IMR-90 (cell line): Measurements from ENCODE around the gene ATF6B.

Experiments
- BHLHE40 ChIP-seq: fragments of 150-350 bp; IDR thresholded peaks from 2 replicates; pipeline ENCODE4 v1.6.1; 2016; ENCODE audit warnings: mild to moderate bottlenecking, low read depth, low read length
- CEBPB ChIP-seq: IDR thresholded peaks from 2 replicates; pipeline ENCODE4 v1.6.1; 2012; ENCODE audit warnings: low read depth, low read length, improper control_type of control experiment
- ELK1 ChIP-seq: fragments of 150-350 bp; IDR thresholded peaks from 2 replicates; pipeline ENCODE4 v1.6.1; 2016; ENCODE audit warnings: low read depth, mild to moderate bottlenecking, low read length, moderate library complexity, borderline replicate concordance
- MAFK ChIP-seq: IDR thresholded peaks from 2 replicates; pipeline ENCODE4 v1.6.1; 2012; ENCODE audit warnings: low read depth, low read length, improper control_type of control experiment
- MAZ ChIP-seq: IDR thresholded peaks from 2 replicates; pipeline ENCODE4 v1.6.1; 2012; ENCODE audit warnings: low read depth, mild to moderate bottlenecking, low read length, improper control_type of control experiment, moderate library complexity, borderline replicate concordance
- MXI1 ChIP-seq: IDR thresholded peaks from 2 replicates; pipeline ENCODE4 v1.6.1; 2012; ENCODE audit warnings: low read depth, mild to moderate bottlenecking, low read length, moderate library complexity, borderline replicate concordance
- POLR2A ChIP-seq: IDR thresholded peaks from 2 replicates; pipeline ENCODE4 v1.6.1; 2012; ENCODE audit warnings: mild to moderate bottlenecking, low read depth, low read length
- RAD21 ChIP-seq: IDR thresholded peaks from 2 replicates; pipeline ENCODE4 v1.6.1; 2012; ENCODE audit warnings: low read length, improper control_type of control experiment
- RCOR1 ChIP-seq: IDR thresholded peaks from 2 replicates; pipeline ENCODE4 v1.6.1; 2012; ENCODE audit warnings: mild to moderate bottlenecking, low read length, improper control_type of control experiment; ENCODE audit not compliant: insufficient replicate concordance
- RFX5 ChIP-seq: IDR thresholded peaks from 2 replicates; pipeline ENCODE4 v1.8.0; 2012; ENCODE audit warnings: low read depth, mild to moderate bottlenecking, low read length, moderate library complexity
- SMC3 ChIP-seq: fragments of 150-350 bp; IDR thresholded peaks from 2 replicates; pipeline ENCODE4 v1.6.1; 2016; ENCODE audit warnings: low read depth, mild to moderate bottlenecking, antibody characterized with exemption, low read length, moderate library complexity
- TF ChIP-seq, protein P1 (sequence below): conservative IDR thresholded peaks from 2 replicates; pipeline ENCODE4 v1.5.1; 2012; ENCODE audit warnings: mild to moderate bottlenecking, low read depth, low read length, improper control_type of control experiment

GRCh38 chr6:32140420-32141046 lies 12.5 kb upstream of the ATF6B start:
- TF ChIP-seq RAD21 (no peak), POLR2A (no peak), RFX5 (no peak), SMC3 (no peak), MXI1 (no peak), RCOR1 (no peak), MAZ (no peak), CEBPB (no peak), ELK1 (no peak), BHLHE40 (no peak), MAFK (no peak)
- TF ChIP-seq, protein P1, sequence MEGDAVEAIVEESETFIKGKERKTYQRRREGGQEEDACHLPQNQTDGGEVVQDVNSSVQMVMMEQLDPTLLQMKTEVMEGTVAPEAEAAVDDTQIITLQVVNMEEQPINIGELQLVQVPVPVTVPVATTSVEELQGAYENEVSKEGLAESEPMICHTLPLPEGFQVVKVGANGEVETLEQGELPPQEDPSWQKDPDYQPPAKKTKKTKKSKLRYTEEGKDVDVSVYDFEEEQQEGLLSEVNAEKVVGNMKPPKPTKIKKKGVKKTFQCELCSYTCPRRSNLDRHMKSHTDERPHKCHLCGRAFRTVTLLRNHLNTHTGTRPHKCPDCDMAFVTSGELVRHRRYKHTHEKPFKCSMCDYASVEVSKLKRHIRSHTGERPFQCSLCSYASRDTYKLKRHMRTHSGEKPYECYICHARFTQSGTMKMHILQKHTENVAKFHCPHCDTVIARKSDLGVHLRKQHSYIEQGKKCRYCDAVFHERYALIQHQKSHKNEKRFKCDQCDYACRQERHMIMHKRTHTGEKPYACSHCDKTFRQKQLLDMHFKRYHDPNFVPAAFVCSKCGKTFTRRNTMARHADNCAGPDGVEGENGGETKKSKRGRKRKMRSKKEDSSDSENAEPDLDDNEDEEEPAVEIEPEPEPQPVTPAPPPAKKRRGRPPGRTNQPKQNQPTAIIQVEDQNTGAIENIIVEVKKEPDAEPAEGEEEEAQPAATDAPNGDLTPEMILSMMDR = no peak
